ENCODE data around the gene CARMIL1. TPM values are rescaled to one million over a fixed set of nuclear protein-coding genes. Genes with fewer than 3 reads are reported as not detected.

CARMIL1 gene
- total and polyA plus RNA-seq, 10 of the 15 experiments (the other 5 are each of a cell fraction or from before 2014, with no cell fraction given) = 6.4 to 18.1 (median 10.3) TPM

GRCh38 chr6:25423358-25423757 lies 144.2 kb downstream of the CARMIL1 start:
- H3K27ac ChIP-seq (ENCODE audit: control insufficient read depth, insufficient read depth) = no peak overlapping the region
- 40% methylated on average over 6 of the region's 6 CpGs for whole genome bisulfite sequencing (ENCODE audit: insufficient coverage, insufficient replicate concordance, low lambda C conversion rate, missing lambda C conversion rate)
- no peaks in the 10 kb centered on the region for H3K36me3 ChIP-seq (ENCODE audit: control insufficient read depth in 2 of 2, insufficient read depth in 2 of 2, low read length in 1 of 2)
- intact Hi-C loops (cut with micrococcal nuclease; ENCODE audit: unreplicated experiment) (no loop called here), in situ Hi-C loops (cut with MboI) (no loop called here)
- FAIRE-seq (no peak), DNase-seq (ENCODE audit: low read depth, low spot score) (no peak), ATAC-seq (no peak)
- H3K4me1 ChIP-seq (ENCODE audit: control insufficient read depth, insufficient read depth, low read length) = no peaks in the 10 kb centered on the region
- H3K9ac ChIP-seq (ENCODE audit: control insufficient read depth, insufficient read depth, low read length) = no peak overlapping the region
- no peaks in the 10 kb centered on the region for H3K79me2 ChIP-seq (ENCODE audit: control insufficient read depth, insufficient read depth, low read length)
- H2AFZ ChIP-seq (ENCODE audit: control insufficient read depth, low read depth, low read length) = no peak overlapping the region
- no peaks in the 10 kb centered on the region for H3K27me3 ChIP-seq (replicated peaks in 1 of 2; ENCODE audit: control insufficient read depth in 2 of 2, insufficient read depth in 2 of 2, low read length in 1 of 2)
- BruUV-seq (replicated peaks) = no TSS peak
- ChIA-PET SMC1A (ENCODE audit: uncharacterized antibody, unreplicated experiment) (interaction anchor here (1.0 kb wide), 1 partner anchor 11 kb away, joined by 3 read pairs; no protein-coding TSS in a partner anchor), POLR2A (interaction anchor here (1.2 kb wide), 1 partner anchor 8 kb away, joined by 4 read pairs; no protein-coding TSS in a partner anchor), CTCF (no interaction called here), RAD21 (ENCODE audit: unreplicated experiment) (no interaction called here)
- H3K9me3 ChIP-seq (replicated peaks; ENCODE audit: control insufficient read depth, insufficient read depth, low read length) = no peaks in the 10 kb centered on the region; the same call in 2 of the 3 replicates
- no peaks in the 10 kb centered on the region for H4K20me1 ChIP-seq (ENCODE audit: control insufficient read depth, insufficient read depth)
- no peak overlapping the region for H3K4me2 ChIP-seq (ENCODE audit: control insufficient read depth, insufficient read depth)
- H3K4me3 ChIP-seq = no peak overlapping the region
- TF ChIP-seq JUND (IDR thresholded peaks at IDR 0.05; ENCODE audit: low read depth, low read length) = no peak
- no peak for TF ChIP-seq CBFB (IDR thresholded peaks at IDR 0.05; ENCODE audit: low read depth)
- TF ChIP-seq ZBTB40 (IDR thresholded peaks at IDR 0.05; ENCODE audit: borderline replicate concordance) = no peak
- TF ChIP-seq ATF2 (IDR thresholded peaks at IDR 0.05; ENCODE audit: low read length) = no peak
- no peak for TF ChIP-seq MYB (IDR thresholded peaks at IDR 0.05; ENCODE audit: borderline replicate concordance, low read depth, low read length)
- no peak for TF ChIP-seq PKNOX1 (IDR thresholded peaks at IDR 0.05)
- no peak for TF ChIP-seq YBX1 (IDR thresholded peaks at IDR 0.05)
- no peak for TF ChIP-seq CBX3 (IDR thresholded peaks at IDR 0.05; ENCODE audit: borderline replicate concordance, low read depth)
- TF ChIP-seq ATF7 (IDR thresholded peaks at IDR 0.05; ENCODE audit: low read depth) = no peak
- no peak for TF ChIP-seq CHD2 (IDR thresholded peaks at IDR 0.05; ENCODE audit: borderline replicate concordance, low read depth, low read length)
- no peak for TF ChIP-seq E2F8 (IDR thresholded peaks at IDR 0.05; ENCODE audit: low read depth, partially characterized antibody)
- TF ChIP-seq POU2F2 (IDR thresholded peaks at IDR 0.05; ENCODE audit: borderline replicate concordance, low read depth, low read length) = no peak
- TF ChIP-seq SREBF1 (IDR thresholded peaks at IDR 0.05; ENCODE audit: low read length) = no peak
- no peak for TF ChIP-seq BRCA1 (IDR thresholded peaks at IDR 0.05; ENCODE audit: low read depth, low read length)
- no peak for TF ChIP-seq SP1 (IDR thresholded peaks at IDR 0.05; ENCODE audit: low read depth, low read length)
